Measurements from ENCODE around the gene PGAP2.
A peak's percentile ranks its signal among the peaks of the same experiment; 100 is the strongest.
"Not testable (repeated sequence)": the region's sequence is repeated elsewhere in the genome, so short reads cannot be mapped to it uniquely, and the experiment has no call there.

PGAP2 gene

GRCh38 chr11:3807909-3808860, at the start of gene PGAP2:
TSS of gene PGAP2 (plus strand) at chr11:3808560. CDS start at chr11:3811260, 2,700 bp downstream.
- DNase-seq (ENCODE audit: low read depth in 2 of 2, low spot score in 1 of 2): peak in 1 of 2 donors; percentile 21

GRCh38 chr11:3764266-3764665, 44.1 kb upstream of the PGAP2 start:
- no peak for DNase-seq (ENCODE audit: low read depth in 2 of 2, low spot score in 1 of 2)

GRCh38 chr11:3766836-3767235, 41.5 kb upstream of the PGAP2 start:
- not testable (repeated sequence) for DNase-seq (ENCODE audit: low read depth in 2 of 2, low spot score in 1 of 2)

GRCh38 chr11:3767536-3767935, 40.8 kb upstream of the PGAP2 start:
- no peak for DNase-seq (ENCODE audit: low read depth in 2 of 2, low spot score in 1 of 2)

- DNase-seq (ENCODE audit: low read depth in 2 of 2, low spot score in 1 of 2): no peak
Measured at GRCh38 chr11:3773180-3773579, 35.2 kb upstream of the PGAP2 start.

- DNase-seq (ENCODE audit: low read depth in 2 of 2, low spot score in 1 of 2): no peak
Measured at GRCh38 chr11:3775736-3776406, 32.5 kb upstream of the PGAP2 start.

GRCh38 chr11:3781423-3781822, 26.9 kb upstream of the PGAP2 start:
- no peak for DNase-seq (ENCODE audit: low read depth in 2 of 2, low spot score in 1 of 2)

GRCh38 chr11:3782963-3783362, 25.4 kb upstream of the PGAP2 start:
- DNase-seq (ENCODE audit: low read depth in 2 of 2, low spot score in 1 of 2): no peak

- no peak for DNase-seq (ENCODE audit: low read depth in 2 of 2, low spot score in 1 of 2)
Measured at GRCh38 chr11:3783611-3784010, 24.7 kb upstream of the PGAP2 start.

GRCh38 chr11:3786781-3787428, 21.5 kb upstream of the PGAP2 start:
- no peak for DNase-seq (ENCODE audit: low read depth in 2 of 2, low spot score in 1 of 2)

GRCh38 chr11:3794387-3794786, 14.0 kb upstream of the PGAP2 start:
- not testable (repeated sequence) for DNase-seq (ENCODE audit: low read depth in 2 of 2, low spot score in 1 of 2)

- DNase-seq (ENCODE audit: low read depth in 2 of 2, low spot score in 1 of 2): no peak
Measured at GRCh38 chr11:3795131-3796001, 13.0 kb upstream of the PGAP2 start.

GRCh38 chr11:3796002-3796311, 12.4 kb upstream of the PGAP2 start:
- DNase-seq (ENCODE audit: low read depth in 2 of 2, low spot score in 1 of 2): no peak

- no peak for DNase-seq (ENCODE audit: low read depth in 2 of 2, low spot score in 1 of 2)
Measured at GRCh38 chr11:3796346-3796745, 12.0 kb upstream of the PGAP2 start.

GRCh38 chr11:3796801-3797328, 11.5 kb upstream of the PGAP2 start:
- no peak for DNase-seq (ENCODE audit: low read depth in 2 of 2, low spot score in 1 of 2)

GRCh38 chr11:3797329-3798090, 10.8 kb upstream of the PGAP2 start, which contains the start of gene NUP98:
TSS of gene NUP98 (minus strand) at chr11:3797554. CDS start at chr11:3782117, 15,437 bp downstream.
- peak; percentile 98 to 99 for DNase-seq (ENCODE audit: low read depth in 2 of 2, low spot score in 1 of 2)

- no peak for DNase-seq (ENCODE audit: low read depth in 2 of 2, low spot score in 1 of 2)
Measured at GRCh38 chr11:3799143-3799542, 9.2 kb upstream of the PGAP2 start.

- no peak for DNase-seq (ENCODE audit: low read depth in 2 of 2, low spot score in 1 of 2)
Measured at GRCh38 chr11:3799873-3800272, 8.5 kb upstream of the PGAP2 start.

- no peak for DNase-seq (ENCODE audit: low read depth in 2 of 2, low spot score in 1 of 2)
Measured at GRCh38 chr11:3802011-3802790, 6.2 kb upstream of the PGAP2 start.

Measured in stimulated activated CD8-positive, alpha-beta memory T cell treated with anti-CD3 and anti-CD28 coated beads, Interleukin-4, amount 100 ng/mL, for 1 hour (primary cell).